CD8-positive, alpha-beta memory T cell (primary cell): ENCODE measurements around the gene MMRN2. TPM values are rescaled to one million over a fixed set of nuclear protein-coding genes. Genes with fewer than 3 reads are reported as not detected.

Source experiments
- CTCF ChIA-PET: fragments of 350-600 bp; sonication (Branson Sonifier 250); formaldehyde crosslinking; loops from one replicate; lab custom pipeline; 2021; ENCODE audit warnings: antibody characterized with exemption; lab: Charles Lee
- POLR2A ChIA-PET: fragments of 350-600 bp; sonication (Branson Sonifier 250); formaldehyde crosslinking; loops from one replicate; lab custom pipeline; 2021; ENCODE audit warnings: antibody characterized with exemption; lab: Charles Lee
- DNase-seq, 5 donors: peaks; one replicate each; pipeline versions ENCODE4 v3.0.0 to v3.0.0-alpha.2; 2020 to 2022; ENCODE audit warnings: mixed read lengths in 1 of 5
- H3K27ac ChIP-seq: one replicate; pipeline ENCODE4 v1.7.0; 2013; ENCODE audit warnings: low read depth, mild to moderate bottlenecking, low read length, moderate library complexity
- H3K27me3 ChIP-seq: 2 replicates; pipeline ENCODE4 v1.7.0; 2013; ENCODE audit warnings: low read length, mild to moderate bottlenecking; ENCODE audit not compliant: insufficient read depth, poor library complexity, severe bottlenecking
- H3K36me3 ChIP-seq: 2 replicates; pipeline ENCODE4 v1.7.0; 2013; ENCODE audit warnings: mild to moderate bottlenecking, low read length, moderate library complexity; ENCODE audit not compliant: insufficient read depth
- H3K4me1 ChIP-seq: 2 replicates; pipeline ENCODE4 v1.7.0; 2013; ENCODE audit warnings: mild to moderate bottlenecking, low read length, moderate library complexity; ENCODE audit not compliant: insufficient read depth
- H3K4me3 ChIP-seq: 2 replicates; pipeline ENCODE4 v1.7.0; 2013; ENCODE audit warnings: mild to moderate bottlenecking, low read length
- H3K9me3 ChIP-seq: 2 replicates; pipeline ENCODE4 v1.7.0; 2013; ENCODE audit warnings: mild to moderate bottlenecking, low read length
- H3K27ac Mint-ChIP-seq, 8 donors: one replicate each; pipeline ENCODE4 v1.8.0; 2020 to 2021; ENCODE audit warnings: mixed read lengths in 8 of 8, mild to moderate bottlenecking in 6 of 8, inconsistent platforms in 3 of 8, moderate library complexity in 3 of 8
- H3K27me3 Mint-ChIP-seq, 2 donors: one replicate each; pipeline ENCODE4 v1.8.0; 2020 to 2021; ENCODE audit warnings: mixed read lengths in 2 of 2, mild to moderate bottlenecking in 1 of 2, moderate library complexity in 1 of 2
- H3K36me3 Mint-ChIP-seq, 3 donors: one replicate each; pipeline ENCODE4 v1.8.0; 2020 to 2021; ENCODE audit warnings: mixed read lengths in 3 of 3, inconsistent platforms in 1 of 3, mild to moderate bottlenecking in 1 of 3
- H3K4me1 Mint-ChIP-seq, 3 donors: one replicate each; pipeline ENCODE4 v1.8.0; 2020 to 2021; ENCODE audit warnings: mixed read lengths in 3 of 3, inconsistent platforms in 1 of 3, mild to moderate bottlenecking in 1 of 3
- H3K4me3 Mint-ChIP-seq, 7 donors: one replicate each; pipeline ENCODE4 v1.8.0; 2020 to 2021; ENCODE audit warnings: mixed read lengths in 7 of 7, mild to moderate bottlenecking in 6 of 7, moderate library complexity in 4 of 7, inconsistent platforms in 2 of 7
- H3K9me3 Mint-ChIP-seq, 5 donors: one replicate each; pipeline ENCODE4 v1.8.0; 2020 to 2022; ENCODE audit warnings: mixed read lengths in 5 of 5, mild to moderate bottlenecking in 3 of 5, moderate library complexity in 2 of 5, inconsistent platforms in 1 of 5
- polyA plus RNA-seq: library from polyadenylated mRNA; unstranded; fragments of 300-500 nt; fragmentation: Illumina TruSeq; gene quantifications from one replicate; pipeline ENCODE4 v1.2.3, GENCODE V29; 2021
- total RNA-seq, 2 experiments: library from RNA; stranded (reverse); gene quantifications; one replicate each; pipeline ENCODE4 v1.2.3, GENCODE V29; 2021

MMRN2 gene
- total and polyA plus RNA-seq, 3 experiments from 2014 or later: not detected

- POLR2A ChIA-PET: no interaction called here
- Histone ChIP-seq H3K27ac (no peak overlapping the region), H3K27me3 (no peaks in the 10 kb centered on the region), H3K4me3 (no peak overlapping the region), H3K4me1 (peaks cover 15% of the 10 kb centered on the region), H3K9me3 (no peaks in the 10 kb centered on the region), H3K36me3 (no peaks in the 10 kb centered on the region)
- Mint-ChIP-seq H3K27ac (no peak overlapping the region), H3K27me3 (peaks cover 0 to 2% of the 10 kb centered on the region in 2 donors), H3K36me3 (no peaks in the 10 kb centered on the region), H3K9me3 (no peaks in the 10 kb centered on the region), H3K4me1 (peaks cover 15 to 20% (median 16%) of the 10 kb centered on the region in 3 donors), H3K4me3 (no peak overlapping the region)
- peak in 1 of 5 donors; percentile 28 for DNase-seq
- CTCF ChIA-PET: no interaction called here
These were observed 4.9 kb upstream of the MMRN2 start for GRCh38 chr10:86962136-86962980.

DNA sequence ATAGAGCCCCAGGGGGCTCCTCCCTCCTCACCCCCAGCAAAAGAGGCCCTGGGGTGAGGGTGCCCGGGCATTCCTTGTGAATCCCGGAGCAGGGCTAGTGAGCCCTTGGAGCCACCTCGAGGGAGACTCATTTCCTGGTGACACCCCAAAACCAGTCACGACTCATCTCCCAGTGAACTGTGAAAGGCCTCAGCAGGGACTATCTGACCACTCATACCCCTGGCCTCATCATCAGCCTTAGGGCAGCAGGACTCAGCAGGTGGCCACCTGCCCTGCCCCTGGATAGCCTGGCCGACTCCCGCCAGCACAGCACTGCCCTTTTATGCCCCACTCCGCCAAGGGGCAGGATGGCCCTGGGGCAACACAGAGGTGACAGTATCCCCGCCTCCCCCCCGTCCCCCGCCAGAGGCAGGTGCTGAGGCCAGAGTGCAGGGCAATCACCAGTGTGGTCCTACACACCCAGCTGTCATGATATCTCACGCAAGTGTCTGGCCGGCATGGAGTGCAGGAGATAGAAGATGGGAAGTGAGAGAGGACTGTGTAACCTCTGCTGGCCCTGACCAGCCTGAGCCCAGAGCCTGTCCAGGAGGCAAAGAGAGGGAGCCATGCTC, 4.2 kb upstream of the MMRN2 start:
- Mint-ChIP-seq H3K27me3 (peaks cover 0 to 2% of the 10 kb centered on the region in 2 donors), H3K9me3 (no peaks in the 10 kb centered on the region), H3K36me3 (no peaks in the 10 kb centered on the region), H3K27ac (peak overlapping the region in 1 of 8 donors; percentile 68), H3K4me1 (peaks cover 12 to 15% (median 13%) of the 10 kb centered on the region in 3 donors), H3K4me3 (no peak overlapping the region)
- ChIA-PET POLR2A (no interaction called here), CTCF (no interaction called here)
- Histone ChIP-seq H3K27me3 (no peaks in the 10 kb centered on the region), H3K9me3 (no peaks in the 10 kb centered on the region), H3K27ac (no peak overlapping the region), H3K36me3 (no peaks in the 10 kb centered on the region), H3K4me1 (peaks cover 10% of the 10 kb centered on the region), H3K4me3 (no peak overlapping the region)
- DNase-seq: peak in 1 of 5 donors; percentile 33

DNA sequence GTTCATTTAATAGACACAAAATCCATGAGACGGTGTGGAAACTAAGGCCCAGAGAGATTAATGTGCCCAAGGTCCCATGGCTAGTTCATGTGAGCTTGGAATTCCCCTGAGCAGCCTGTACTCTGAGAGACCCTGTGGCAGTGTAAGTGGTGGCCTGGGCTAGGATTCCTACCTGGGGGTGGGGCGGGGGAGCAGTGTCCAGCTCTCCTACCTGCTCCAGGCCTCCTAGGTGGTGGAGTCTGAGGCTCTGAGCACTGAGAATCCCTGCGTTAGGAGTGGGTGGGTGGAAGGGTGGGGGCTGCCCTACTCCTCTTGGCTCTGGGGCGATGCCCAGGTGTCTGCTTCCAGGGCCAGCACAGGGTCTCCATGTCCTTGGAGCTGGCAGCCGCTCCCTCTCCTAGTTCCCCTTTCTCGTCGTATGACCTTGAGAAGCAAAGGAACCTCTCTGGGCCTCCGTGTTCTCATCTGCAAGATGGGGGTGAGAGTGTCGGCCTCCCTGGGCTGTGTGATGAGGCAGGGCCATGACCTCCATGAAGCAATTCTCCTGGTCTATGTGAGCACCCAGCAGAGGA, 3.5 kb upstream of the MMRN2 start:
- Histone ChIP-seq H3K4me3 (no peak overlapping the region), H3K4me1 (peaks cover 4% of the 10 kb centered on the region), H3K9me3 (no peaks in the 10 kb centered on the region), H3K27me3 (no peaks in the 10 kb centered on the region), H3K36me3 (no peaks in the 10 kb centered on the region), H3K27ac (no peak overlapping the region)
- CTCF ChIA-PET: interaction anchor here (1.2 kb wide), 1 partner anchor 22 kb away, joined by 7 read pairs; no protein-coding TSS in a partner anchor
- Mint-ChIP-seq H3K4me3 (no peak overlapping the region), H3K4me1 (peaks cover 5 to 9% (median 7%) of the 10 kb centered on the region in 3 donors), H3K36me3 (no peaks in the 10 kb centered on the region), H3K27ac (peak overlapping the region in 1 of 8 donors; percentile 50), H3K9me3 (no peaks in the 10 kb centered on the region), H3K27me3 (peaks cover 0 to 2% of the 10 kb centered on the region in 2 donors)
- DNase-seq: no peak
- POLR2A ChIA-PET: interaction anchor here (1.4 kb wide), 1 partner anchor 10 kb away, joined by 3 read pairs; no protein-coding TSS in a partner anchor

GRCh38 chr10:86960003-86960862, 2.8 kb upstream of the MMRN2 start:
- Mint-ChIP-seq H3K4me3 (no peak overlapping the region), H3K4me1 (peaks cover 0 to 3% (median 2%) of the 10 kb centered on the region in 3 donors), H3K27ac (peak overlapping the region in 2 of 8 donors; percentile 50 to 75), H3K9me3 (no peaks in the 10 kb centered on the region), H3K36me3 (no peaks in the 10 kb centered on the region), H3K27me3 (peaks cover 0 to 2% of the 10 kb centered on the region in 2 donors)
- Histone ChIP-seq H3K9me3 (no peaks in the 10 kb centered on the region), H3K4me3 (no peak overlapping the region), H3K36me3 (no peaks in the 10 kb centered on the region), H3K4me1 (no peaks in the 10 kb centered on the region), H3K27ac (peak overlapping the region; percentile 9), H3K27me3 (no peaks in the 10 kb centered on the region)
- peak in 3 of 5 donors; percentile 22 to 47 (median 42) for DNase-seq
- CTCF ChIA-PET: interaction anchor here (1.1 to 1.2 kb wide), 2 partner anchors 8 to 21 kb away, joined by 3 to 7 read pairs; partner anchors contain the start of gene ADIRF
- POLR2A ChIA-PET: interaction anchor here (1.4 kb wide), 1 partner anchor 11 kb away, joined by 3 read pairs; no protein-coding TSS in a partner anchor

DNA sequence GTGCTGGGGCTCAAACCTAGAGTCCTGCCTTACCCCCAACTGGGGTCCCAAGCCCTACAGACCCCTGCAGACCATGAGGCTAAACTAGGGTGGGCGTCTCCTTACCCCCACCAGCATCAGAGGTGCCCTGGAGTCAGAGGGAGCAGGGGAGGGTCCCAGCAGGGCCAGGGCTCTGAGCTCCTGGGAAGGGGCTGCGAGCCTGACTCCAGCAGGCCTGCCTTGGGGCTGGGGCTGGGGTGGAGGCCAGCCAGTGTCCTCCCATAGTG, 2.3 kb upstream of the MMRN2 start:
- Histone ChIP-seq H3K36me3 (no peaks in the 10 kb centered on the region), H3K27me3 (no peaks in the 10 kb centered on the region), H3K4me3 (no peak overlapping the region), H3K27ac (peak overlapping the region; percentile 9), H3K4me1 (no peaks in the 10 kb centered on the region), H3K9me3 (no peaks in the 10 kb centered on the region)
- H3K27me3 Mint-ChIP-seq: no peaks in the 10 kb centered on the region
- no peak overlapping the region for H3K4me3 Mint-ChIP-seq
- no peaks in the 10 kb centered on the region for H3K36me3 Mint-ChIP-seq
- ChIA-PET CTCF (interaction anchor here (1.1 kb wide), 1 partner anchor 8 kb away, joined by 3 read pairs; the partner anchor contains the start of gene ADIRF), POLR2A (no interaction called here)
- no peaks in the 10 kb centered on the region for H3K9me3 Mint-ChIP-seq
- DNase-seq: no peak
- H3K27ac Mint-ChIP-seq: no peak overlapping the region
- H3K4me1 Mint-ChIP-seq: peaks cover 0 to 2% (median 0%) of the 10 kb centered on the region in 3 donors

DNA sequence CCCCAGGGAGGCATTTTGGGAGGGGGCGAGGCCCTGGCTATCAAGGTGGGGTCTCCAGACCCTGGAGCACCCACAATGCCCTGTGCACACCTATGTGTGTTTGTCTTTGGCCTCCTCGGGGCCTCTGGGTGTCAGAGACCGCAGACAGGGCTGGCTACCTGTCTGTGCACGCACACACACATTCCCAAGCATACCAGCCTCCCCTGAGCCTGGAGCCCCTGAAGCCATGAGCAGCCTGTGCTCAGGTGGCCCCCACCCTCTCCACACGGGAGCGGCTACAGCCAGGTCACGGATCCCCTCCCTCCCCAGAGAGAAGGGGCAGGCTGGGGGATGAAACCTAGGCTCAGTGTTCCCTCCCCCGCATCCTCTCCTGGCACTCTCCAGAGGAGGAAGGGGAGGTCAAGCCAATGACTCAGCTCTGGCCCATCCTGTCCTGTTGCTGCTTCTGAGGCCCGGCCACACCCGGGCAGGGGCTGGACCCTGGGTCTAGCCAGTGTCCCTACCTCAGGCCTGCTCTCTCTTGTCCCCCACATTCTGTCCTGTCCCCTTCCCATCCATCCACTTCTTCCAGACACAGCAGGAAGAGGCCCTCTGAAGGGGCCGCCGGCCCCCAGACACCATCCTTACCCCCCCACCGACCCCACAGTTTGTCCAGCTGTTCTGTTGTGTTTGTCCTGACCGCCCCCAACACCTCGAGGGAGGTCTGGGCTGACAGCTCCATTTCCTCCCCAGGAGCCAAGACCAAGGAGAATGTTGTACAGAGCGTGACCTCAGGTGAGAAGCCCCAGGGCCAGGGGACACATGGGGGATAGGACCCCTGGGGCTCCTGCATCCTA, 1.7 kb upstream of the MMRN2 start:
- peak overlapping the region; percentile 9 for H3K27ac ChIP-seq
- no peaks in the 10 kb centered on the region for H3K9me3 ChIP-seq
- DNase-seq: peak in 1 of 5 donors; percentile 28
- no peaks in the 10 kb centered on the region for H3K36me3 Mint-ChIP-seq
- H3K27me3 ChIP-seq: no peaks in the 10 kb centered on the region
- no peaks in the 10 kb centered on the region for H3K36me3 ChIP-seq
- H3K4me3 Mint-ChIP-seq: no peak overlapping the region
- ChIA-PET POLR2A (no interaction called here), CTCF (interaction anchor here (1.1 kb wide), 1 partner anchor 9 kb away, joined by 3 read pairs; the partner anchor contains the start of gene ADIRF)
- no peaks in the 10 kb centered on the region for H3K4me1 ChIP-seq
- H3K4me1 Mint-ChIP-seq: peaks cover 0 to 2% (median 0%) of the 10 kb centered on the region in 3 donors
- H3K27me3 Mint-ChIP-seq: no peaks in the 10 kb centered on the region
- H3K9me3 Mint-ChIP-seq: no peaks in the 10 kb centered on the region
- H3K27ac Mint-ChIP-seq: no peak overlapping the region
- no peak overlapping the region for H3K4me3 ChIP-seq
